Liver (tissue), 3 donors: Measurements from ENCODE around the gene OR10J1.

Source experiments
- CTCF ChIP-seq: fragments of 150-350 bp; IDR thresholded peaks from 2 replicates; pipeline ENCODE4 v1.5.1; 2017; ENCODE audit warnings: improper control_type of control experiment, low read depth, low read length; ENCODE audit not compliant: missing input control
- FOXA1 ChIP-seq: IDR thresholded peaks from 2 replicates; pipeline ENCODE4 v1.6.1; 2016; ENCODE audit warnings: antibody characterized with exemption
- FOXA2 ChIP-seq: IDR thresholded peaks from 2 replicates; pipeline ENCODE4 v1.6.1; 2016; ENCODE audit warnings: antibody characterized with exemption
- GABPA ChIP-seq, 2 donors: IDR thresholded peaks in 1 of 2; conservative IDR thresholded peaks in 1 of 2; 2 replicates each; pipeline ENCODE4 v1.6.1; 2016; ENCODE audit warnings: antibody characterized with exemption in 2 of 2, mild to moderate bottlenecking in 1 of 2, moderate library complexity in 1 of 2
- MAX ChIP-seq: IDR thresholded peaks from 2 replicates; pipeline ENCODE4 v1.6.1; 2016; ENCODE audit warnings: antibody characterized with exemption
- RAD21 ChIP-seq, 2 donors: IDR thresholded peaks; 2 replicates each; pipeline ENCODE4 v1.6.1; 2016; ENCODE audit warnings: antibody characterized with exemption in 2 of 2, mild to moderate bottlenecking in 2 of 2
- REST ChIP-seq: IDR thresholded peaks from 2 replicates; pipeline ENCODE4 v1.6.1; 2016; ENCODE audit warnings: antibody characterized with exemption, mild to moderate bottlenecking
- YY1 ChIP-seq: IDR thresholded peaks from 2 replicates; pipeline ENCODE4 v1.6.1; 2016; ENCODE audit warnings: antibody characterized with exemption, mild to moderate bottlenecking
- donor health status: healthy.
- donor health status: healthy.

GRCh38 chr1:159443066-159443750, 3.7 kb downstream of the OR10J1 start:
- TF ChIP-seq CTCF (no peak), REST (peak; percentile 57), RAD21 (IDR thresholded peaks at IDR 0.05) (peak; percentile 55 to 66), FOXA2 (peak; percentile 38), MAX (peak; percentile 75), GABPA (IDR thresholded peaks at IDR 0.05 in 1 of 2, conservative IDR thresholded peaks at IDR 0.05 in 1 of 2) (no peak), YY1 (peak; percentile 68), FOXA1 (peak; percentile 18)
